HEK293T (cell line): ENCODE data around the gene NKAIN2.

Experiments
- LEF1 ChIP-seq: fragments of 450-650 bp; IDR thresholded peaks from 2 replicates; pipeline ENCODE4 v1.6.1; 2017; ENCODE audit warnings: mild to moderate bottlenecking, borderline replicate concordance
- TARDBP ChIP-seq: fragments of 450-650 bp; IDR thresholded peaks from 2 replicates; pipeline ENCODE4 v1.6.1; 2016
- TF ChIP-seq, protein P1 (sequence below): fragments of 450-650 bp; IDR thresholded peaks from 2 replicates; pipeline ENCODE4 v1.6.1; 2016

DNA sequence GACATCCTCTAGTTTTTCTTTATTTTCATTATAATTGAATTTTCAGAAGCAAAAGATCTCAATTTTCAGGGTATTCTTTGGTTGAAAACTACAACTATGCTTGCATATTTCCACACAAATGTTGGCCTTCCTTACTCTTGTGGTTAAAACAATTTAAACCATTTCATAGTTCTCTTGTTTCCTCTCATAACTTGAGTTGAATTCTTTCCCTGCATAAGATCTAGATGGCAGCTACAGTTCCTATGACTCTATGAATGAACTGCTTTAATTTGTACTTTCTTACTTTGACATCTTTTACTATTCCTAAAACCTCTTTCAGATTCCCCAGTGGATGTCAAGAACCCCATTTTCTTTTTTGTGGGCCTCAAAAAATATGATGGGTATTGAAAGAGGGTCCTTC, 564.5 kb downstream of the NKAIN2 start:
- TF ChIP-seq, protein P1, sequence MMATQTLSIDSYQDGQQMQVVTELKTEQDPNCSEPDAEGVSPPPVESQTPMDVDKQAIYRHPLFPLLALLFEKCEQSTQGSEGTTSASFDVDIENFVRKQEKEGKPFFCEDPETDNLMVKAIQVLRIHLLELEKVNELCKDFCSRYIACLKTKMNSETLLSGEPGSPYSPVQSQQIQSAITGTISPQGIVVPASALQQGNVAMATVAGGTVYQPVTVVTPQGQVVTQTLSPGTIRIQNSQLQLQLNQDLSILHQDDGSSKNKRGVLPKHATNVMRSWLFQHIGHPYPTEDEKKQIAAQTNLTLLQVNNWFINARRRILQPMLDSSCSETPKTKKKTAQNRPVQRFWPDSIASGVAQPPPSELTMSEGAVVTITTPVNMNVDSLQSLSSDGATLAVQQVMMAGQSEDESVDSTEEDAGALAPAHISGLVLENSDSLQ: no peak
- TF ChIP-seq TARDBP (no peak), LEF1 (no peak)
